ENCODE measurements around the gene PIK3CA.
"Not testable (repeated sequence)": the region's sequence is repeated elsewhere in the genome, so short reads cannot be mapped to it uniquely, and the experiment has no call there.

Gene PIK3CA

GRCh38 chr3:179189759-179190158, 41.6 kb downstream of the PIK3CA start:
- DNase-seq (ENCODE audit: low read depth, low spot score): no peak
- H3K4me3 ChIP-seq (ENCODE audit: low read length): no peak overlapping the region

- no peak for DNase-seq (ENCODE audit: low read depth, low spot score)
- H3K4me3 ChIP-seq (ENCODE audit: low read length): no peak overlapping the region
Observed at GRCh38 chr3:179190581-179190980, 42.4 kb downstream of the PIK3CA start.

- DNase-seq (ENCODE audit: low read depth, low spot score): no peak
- no peak overlapping the region for H3K4me3 ChIP-seq (ENCODE audit: low read length)
Observed at GRCh38 chr3:179192542-179192941, 44.4 kb downstream of the PIK3CA start.

- DNase-seq (ENCODE audit: low read depth, low spot score): no peak
- H3K4me3 ChIP-seq (ENCODE audit: low read length): no peak overlapping the region
Observed at GRCh38 chr3:179194931-179195330, 46.8 kb downstream of the PIK3CA start.

GRCh38 chr3:179196098-179196497, 47.9 kb downstream of the PIK3CA start:
- peak; percentile 70 for DNase-seq (ENCODE audit: low read depth, low spot score)
- no peak overlapping the region for H3K4me3 ChIP-seq (ENCODE audit: low read length)

GRCh38 chr3:179196700-179197099, 48.5 kb downstream of the PIK3CA start:
- H3K4me3 ChIP-seq (ENCODE audit: low read length): no peak overlapping the region
- no peak for DNase-seq (ENCODE audit: low read depth, low spot score)

GRCh38 chr3:179200790-179201189, 52.6 kb downstream of the PIK3CA start:
- no peak overlapping the region for H3K4me3 ChIP-seq (ENCODE audit: low read length)
- no peak for DNase-seq (ENCODE audit: low read depth, low spot score)

- H3K4me3 ChIP-seq (ENCODE audit: low read length); DNase-seq (ENCODE audit: low read depth, low spot score): not testable (repeated sequence)
Observed at GRCh38 chr3:179215550-179215949, 67.4 kb downstream of the PIK3CA start.

GRCh38 chr3:179218213-179218612, 70.1 kb downstream of the PIK3CA start:
- H3K4me3 ChIP-seq (ENCODE audit: low read length); DNase-seq (ENCODE audit: low read depth, low spot score): not testable (repeated sequence)

- no peak for DNase-seq (ENCODE audit: low read depth, low spot score)
- H3K4me3 ChIP-seq (ENCODE audit: low read length): no peak overlapping the region
Observed at GRCh38 chr3:179223548-179223947, 75.4 kb downstream of the PIK3CA start.

GRCh38 chr3:179224584-179224983, 76.4 kb downstream of the PIK3CA start:
- H3K4me3 ChIP-seq (ENCODE audit: low read length): no peak overlapping the region
- no peak for DNase-seq (ENCODE audit: low read depth, low spot score)

- no peak for DNase-seq (ENCODE audit: low read depth, low spot score)
Observed at GRCh38 chr3:179227349-179227748, 79.2 kb downstream of the PIK3CA start.

GRCh38 chr3:179229177-179229576, 81.0 kb downstream of the PIK3CA start:
- H3K4me3 ChIP-seq (ENCODE audit: low read length): no peak overlapping the region
- no peak for DNase-seq (ENCODE audit: low read depth, low spot score)

More at GRCh38 chr3:179227349-179227748, 79.2 kb downstream of the PIK3CA start:
- no peak overlapping the region for H3K4me3 ChIP-seq (ENCODE audit: low read length)

- DNase-seq (ENCODE audit: low read depth, low spot score): no peak
- H3K4me3 ChIP-seq (ENCODE audit: low read length): no peak overlapping the region
Observed at GRCh38 chr3:179233043-179233442, 84.9 kb downstream of the PIK3CA start.

GRCh38 chr3:179234199-179234598, 86.0 kb downstream of the PIK3CA start:
- DNase-seq (ENCODE audit: low read depth, low spot score): no peak
- no peak overlapping the region for H3K4me3 ChIP-seq (ENCODE audit: low read length)

GRCh38 chr3:179236669-179237301, 88.6 kb downstream of the PIK3CA start:
- no peak for DNase-seq (ENCODE audit: low read depth, low spot score)
- no peak overlapping the region for H3K4me3 ChIP-seq (ENCODE audit: low read length)

GRCh38 chr3:179240299-179240698, 92.1 kb downstream of the PIK3CA start:
- H3K4me3 ChIP-seq (ENCODE audit: low read length); DNase-seq (ENCODE audit: low read depth, low spot score): not testable (repeated sequence)

GRCh38 chr3:179242859-179243258, 94.7 kb downstream of the PIK3CA start:
- not testable (repeated sequence) for DNase-seq (ENCODE audit: low read depth, low spot score); H3K4me3 ChIP-seq (ENCODE audit: low read length)

GRCh38 chr3:179244878-179245277, 96.7 kb downstream of the PIK3CA start:
- DNase-seq (ENCODE audit: low read depth, low spot score): no peak
- no peak overlapping the region for H3K4me3 ChIP-seq (ENCODE audit: low read length)

GRCh38 chr3:179247289-179248015, 99.3 kb downstream of the PIK3CA start:
- DNase-seq (ENCODE audit: low read depth, low spot score): no peak
- no peak overlapping the region for H3K4me3 ChIP-seq (ENCODE audit: low read length)

Data from Jurkat, Clone E6-1 (cell line).